GM18858 (cell line): ENCODE data around the gene SEM1.
"Not testable (repeated sequence)": the region's sequence is repeated elsewhere in the genome, so short reads cannot be mapped to it uniquely, and the experiment has no call there.

ENCODE experiments used
- ATAC-seq: cut with Tn5 transposase; IDR thresholded peaks from one replicate; pipeline ENCODE4 v1.9.1; 2021; ENCODE audit not compliant: unreplicated experiment

SEM1 gene

GRCh38 chr7:96707901-96708774, 1.5 kb downstream of the SEM1 start:
- ATAC-seq, result no peak

GRCh38 chr7:96701258-96701657, 8.4 kb downstream of the SEM1 start:
- no peak for ATAC-seq

GRCh38 chr7:96700516-96700915, 9.1 kb downstream of the SEM1 start:
- no peak for ATAC-seq

- ATAC-seq, result no peak
These were observed 10.3 kb downstream of the SEM1 start for GRCh38 chr7:96699219-96699871.

GRCh38 chr7:96698449-96698848, 11.2 kb downstream of the SEM1 start:
- not testable (repeated sequence) for ATAC-seq

- ATAC-seq, result no peak
These were observed 11.8 kb downstream of the SEM1 start for GRCh38 chr7:96697822-96698221.

- no peak for ATAC-seq
These were observed 14.1 kb downstream of the SEM1 start for GRCh38 chr7:96695581-96695980.

- ATAC-seq, result no peak
These were observed 15.6 kb downstream of the SEM1 start for GRCh38 chr7:96694082-96694481.

GRCh38 chr7:96691702-96692101, 17.9 kb downstream of the SEM1 start:
- no peak for ATAC-seq

- ATAC-seq, result no peak
These were observed 20.2 kb downstream of the SEM1 start for GRCh38 chr7:96689414-96689813.

- ATAC-seq, result peak; percentile 33
These were observed 23.3 kb downstream of the SEM1 start for GRCh38 chr7:96686305-96686704.

GRCh38 chr7:96685755-96686154, 23.9 kb downstream of the SEM1 start:
- peak; percentile 58 for ATAC-seq

- peak; percentile 78 for ATAC-seq
These were observed 24.3 kb downstream of the SEM1 start for GRCh38 chr7:96685353-96685752.

- ATAC-seq, result no peak
These were observed 29.8 kb downstream of the SEM1 start for GRCh38 chr7:96679886-96680285.

GRCh38 chr7:96676919-96677318, 32.7 kb downstream of the SEM1 start:
- ATAC-seq, result no peak

- ATAC-seq, result no peak
These were observed 34.1 kb downstream of the SEM1 start for GRCh38 chr7:96675548-96675947.

GRCh38 chr7:96674565-96674964, 35.1 kb downstream of the SEM1 start:
- no peak for ATAC-seq

GRCh38 chr7:96671854-96672253, 37.8 kb downstream of the SEM1 start:
- no peak for ATAC-seq

GRCh38 chr7:96670338-96671289, 39.0 kb downstream of the SEM1 start:
- no peak for ATAC-seq

GRCh38 chr7:96669812-96670211, 39.8 kb downstream of the SEM1 start:
- no peak for ATAC-seq

- ATAC-seq, result no peak
These were observed 42.6 kb downstream of the SEM1 start for GRCh38 chr7:96667026-96667425.
